Peyer's patch (tissue), 4 donors: ENCODE results near the gene KLHL25. TPM values are rescaled to one million over a fixed set of nuclear protein-coding genes. Genes with fewer than 3 reads are reported as not detected.

Source experiments
- DNase-seq, 3 donors: peaks; one replicate each; pipeline ENCODE4 v3.0.0-alpha.2; 2017 to 2019
- H3K27ac ChIP-seq, 4 donors: fragments of 200-600 bp; sonication (generic); one replicate each; pipeline ENCODE4 v1.5.1; 2016 to 2019
- H3K27me3 ChIP-seq, 2 donors: fragments of 200-600 bp; sonication (generic); one replicate each; pipeline ENCODE4 v1.5.1; 2019
- H3K36me3 ChIP-seq, 3 donors: fragments of 200-600 bp; sonication (generic); one replicate each; pipeline ENCODE4 v1.5.1; 2016 to 2019
- H3K4me1 ChIP-seq, 4 donors: fragments of 200-600 bp; sonication (generic); one replicate each; pipeline ENCODE4 v1.5.1; 2016 to 2019
- H3K4me3 ChIP-seq, 4 donors: fragments of 200-600 bp; sonication (generic); 1 replicate in 3 of 4; 2 replicates in 1 of 4; pipeline ENCODE4 v1.5.1; 2016 to 2019; ENCODE audit warnings: mild to moderate bottlenecking in 1 of 4
- H3K9me3 ChIP-seq, 4 donors: fragments of 200-600 bp; sonication (generic); one replicate each; pipeline ENCODE4 v1.5.1; 2016 to 2019; ENCODE audit warnings: mild to moderate bottlenecking in 1 of 4
- POLR2A ChIP-seq, 2 donors: fragments of 450-650 bp; IDR thresholded peaks; one replicate each; pipeline ENCODE4 v1.5.1; 2017; ENCODE audit warnings: antibody characterized with exemption in 2 of 2, mild to moderate bottlenecking in 2 of 2, moderate library complexity in 2 of 2
- small RNA-seq, 2 donors: library from RNA; depleted of rRNA; stranded (forward); fragments of <200 nt; gene quantifications; one replicate each; pipeline ENCODE3, GENCODE V24; 2016
- total RNA-seq, 4 donors: library from RNA; depleted of rRNA; stranded (reverse); fragments of >200 nt; gene quantifications; one replicate each; pipeline ENCODE4 v1.1.0, GENCODE V29; 2016
- TF ChIP-seq, protein P1 (sequence below), 6 experiments: fragments of 450-650 bp in 4 of 6; fragments of 200-600 bp in 2 of 6; sonication (generic) in 1 of 6; IDR thresholded peaks; one replicate each; pipeline ENCODE4 v1.5.1; 2017 to 2019; ENCODE audit warnings: antibody characterized with exemption in 6 of 6, mild to moderate bottlenecking in 3 of 6, moderate library complexity in 1 of 6

The KLHL25 gene
- total RNA-seq, 4 donors from 2014 or later: 9.9 to 23.6 (median 17.2) TPM

DNA sequence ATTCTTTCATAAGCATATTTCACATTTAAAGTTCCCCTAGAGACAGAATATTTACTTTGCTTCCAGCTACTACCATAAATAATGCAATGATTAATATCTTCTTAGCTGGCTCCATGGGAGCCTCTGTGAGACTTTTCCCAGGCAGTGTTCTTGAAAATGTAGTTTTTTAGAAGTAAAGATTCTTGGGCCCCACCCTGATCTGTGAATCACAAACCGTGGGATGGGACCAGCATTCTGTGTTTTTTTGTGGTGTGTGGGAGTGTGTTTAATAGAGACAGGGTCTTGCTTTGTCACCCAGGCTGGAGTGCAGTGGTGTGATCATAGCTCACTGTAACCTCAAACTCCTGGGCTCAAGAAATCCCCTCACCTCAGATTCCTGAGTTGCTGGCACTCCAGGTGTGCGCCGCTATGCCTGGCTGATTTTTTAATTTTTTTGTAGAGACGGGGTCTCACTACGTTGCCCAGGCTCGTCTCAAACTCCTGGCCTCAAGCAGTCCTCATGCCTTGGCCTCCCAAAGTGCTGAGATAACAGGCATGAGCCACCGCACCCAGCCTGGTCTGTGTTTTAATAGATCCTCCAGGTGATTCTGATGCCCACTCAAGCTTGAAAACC is 83.0 kb downstream of the KLHL25 start:
- H3K27me3 ChIP-seq: no peaks in the 10 kb centered on the region
- peaks cover 0 to 83% (median 0%) of the 10 kb centered on the region in 3 donors for H3K36me3 ChIP-seq
- TF ChIP-seq, protein P1, sequence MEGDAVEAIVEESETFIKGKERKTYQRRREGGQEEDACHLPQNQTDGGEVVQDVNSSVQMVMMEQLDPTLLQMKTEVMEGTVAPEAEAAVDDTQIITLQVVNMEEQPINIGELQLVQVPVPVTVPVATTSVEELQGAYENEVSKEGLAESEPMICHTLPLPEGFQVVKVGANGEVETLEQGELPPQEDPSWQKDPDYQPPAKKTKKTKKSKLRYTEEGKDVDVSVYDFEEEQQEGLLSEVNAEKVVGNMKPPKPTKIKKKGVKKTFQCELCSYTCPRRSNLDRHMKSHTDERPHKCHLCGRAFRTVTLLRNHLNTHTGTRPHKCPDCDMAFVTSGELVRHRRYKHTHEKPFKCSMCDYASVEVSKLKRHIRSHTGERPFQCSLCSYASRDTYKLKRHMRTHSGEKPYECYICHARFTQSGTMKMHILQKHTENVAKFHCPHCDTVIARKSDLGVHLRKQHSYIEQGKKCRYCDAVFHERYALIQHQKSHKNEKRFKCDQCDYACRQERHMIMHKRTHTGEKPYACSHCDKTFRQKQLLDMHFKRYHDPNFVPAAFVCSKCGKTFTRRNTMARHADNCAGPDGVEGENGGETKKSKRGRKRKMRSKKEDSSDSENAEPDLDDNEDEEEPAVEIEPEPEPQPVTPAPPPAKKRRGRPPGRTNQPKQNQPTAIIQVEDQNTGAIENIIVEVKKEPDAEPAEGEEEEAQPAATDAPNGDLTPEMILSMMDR (IDR thresholded peaks at IDR 0.05): no peak
- no peak for TF ChIP-seq POLR2A (IDR thresholded peaks at IDR 0.05)
- H3K27ac ChIP-seq: no peak overlapping the region
- no peak for DNase-seq
- H3K4me3 ChIP-seq: no peak overlapping the region
- no peaks in the 10 kb centered on the region for H3K9me3 ChIP-seq
- peaks cover 3 to 17% (median 12%) of the 10 kb centered on the region in 4 donors for H3K4me1 ChIP-seq

DNA sequence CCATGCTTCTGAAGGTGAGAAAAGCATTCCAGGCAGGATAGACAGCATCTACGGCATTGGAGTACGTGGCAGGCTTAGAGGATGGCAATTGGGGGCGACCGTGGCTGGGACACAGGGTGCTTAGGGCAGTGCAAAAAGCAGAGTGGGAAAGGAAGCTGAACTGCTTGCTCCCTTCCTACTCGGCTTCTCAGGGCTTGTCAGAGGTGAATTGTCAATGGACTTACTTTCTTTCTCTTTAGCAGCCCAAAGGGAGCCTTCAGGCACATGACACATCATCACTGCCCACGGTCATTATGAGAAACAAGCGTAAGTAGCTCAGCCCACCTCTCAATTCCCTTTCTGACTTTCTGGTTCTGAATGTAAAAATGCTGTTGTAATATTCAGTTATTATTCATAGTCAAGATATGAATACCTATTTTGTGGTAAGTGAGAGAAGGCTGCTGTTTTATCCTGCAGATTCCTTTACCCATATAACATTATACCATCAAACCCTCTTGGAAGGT is 84.3 kb downstream of the KLHL25 start:
- no peaks in the 10 kb centered on the region for H3K27me3 ChIP-seq
- H3K36me3 ChIP-seq: peaks cover 0 to 77% (median 0%) of the 10 kb centered on the region in 3 donors
- H3K9me3 ChIP-seq: no peaks in the 10 kb centered on the region
- DNase-seq: no peak
- H3K4me3 ChIP-seq: no peak overlapping the region
- peak overlapping the region in 1 of 4 donors; percentile 14 for H3K27ac ChIP-seq
- no peak for TF ChIP-seq POLR2A (IDR thresholded peaks at IDR 0.05)
- TF ChIP-seq, protein P1 (IDR thresholded peaks at IDR 0.05): no peak
- peaks cover 3 to 23% (median 22%) of the 10 kb centered on the region in 4 donors for H3K4me1 ChIP-seq

Small RNA genes lying within 50 kb of the gene (small RNA-seq; reads per million reads assigned to genes)
- gene AC021739.1 (0 reads per million in 2 donors), gene MIR1276 (0 to 0.83 reads per million in 2 donors), gene MIR548AP (0 reads per million in 2 donors), gene RNU6-231P (0 reads per million in 2 donors)
